ENCODE data around the gene CTXN3.

The CTXN3 gene

DNA sequence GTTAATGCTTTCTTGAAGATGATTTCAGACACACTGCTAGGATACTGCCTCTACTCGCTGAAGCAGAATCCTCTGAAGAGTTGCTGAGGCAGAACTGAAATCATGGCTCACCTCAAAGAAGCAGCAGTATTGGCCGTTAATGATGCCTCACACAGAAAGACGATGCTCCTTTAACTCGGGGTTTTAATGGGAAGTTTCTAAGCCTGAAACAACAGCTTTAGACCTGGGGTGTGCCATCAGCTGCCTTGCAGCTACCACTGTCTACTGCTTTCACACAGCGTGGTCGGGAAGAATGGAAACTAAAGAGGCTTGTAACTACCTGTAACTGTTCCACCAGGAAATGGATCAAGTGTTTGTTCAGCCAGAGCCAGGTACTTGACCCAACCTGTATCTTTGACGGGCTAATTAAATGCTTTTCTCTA, at the start of gene CTXN3:
TSS of gene CTXN3 (plus strand) at position 65 of the 422 bp plus-strand sequence. CDS start 8,440 bp downstream, outside the sequence.
- DNase-seq (ENCODE audit: extremely low spot score, insufficient read length, low read depth), result no peak
- no peak for FAIRE-seq

DNA sequence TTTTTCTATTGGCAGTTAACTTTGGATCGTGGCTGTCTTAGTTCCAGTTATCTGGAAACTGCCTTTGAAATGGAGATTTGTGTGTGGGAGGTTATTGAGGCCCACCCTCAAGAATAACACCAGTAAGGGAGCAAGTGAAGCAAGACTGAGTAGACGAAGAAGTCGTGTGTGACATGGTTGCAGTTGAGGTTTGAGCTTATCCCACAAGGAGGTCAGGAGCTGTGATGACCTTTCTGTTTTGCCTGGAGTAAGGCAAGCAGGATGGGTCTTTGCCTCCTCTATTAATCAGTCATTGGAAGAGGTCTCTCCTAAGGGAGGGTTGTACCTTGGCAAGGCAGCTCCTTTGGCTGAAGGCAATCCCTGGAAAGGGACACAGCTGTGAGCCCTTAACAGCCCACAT, 49.6 kb upstream of the CTXN3 start:
- no peak for DNase-seq (ENCODE audit: extremely low spot score, insufficient read length, low read depth)
- no peak for FAIRE-seq

DNA sequence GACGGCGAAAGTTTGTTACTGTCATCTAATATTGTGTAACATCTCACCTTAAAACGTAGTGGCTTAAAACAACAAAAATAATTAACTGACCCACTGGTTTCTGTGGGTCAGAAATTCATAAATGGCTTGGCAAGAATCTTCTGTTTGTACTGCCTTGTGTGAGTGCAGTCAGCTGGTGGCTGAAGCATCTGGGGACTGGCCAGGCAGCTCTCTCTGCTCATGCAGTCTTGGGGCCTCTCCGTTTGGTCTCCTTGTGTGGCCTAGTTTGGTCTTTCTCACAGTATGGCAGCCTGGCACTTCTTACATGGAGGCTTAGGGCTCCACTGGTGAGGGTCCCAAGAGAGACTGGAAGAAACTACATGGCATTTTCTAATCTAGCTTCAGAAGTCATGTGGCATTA, 49.0 kb upstream of the CTXN3 start:
- DNase-seq (ENCODE audit: extremely low spot score, insufficient read length, low read depth), result no peak
- no peak for FAIRE-seq

DNA sequence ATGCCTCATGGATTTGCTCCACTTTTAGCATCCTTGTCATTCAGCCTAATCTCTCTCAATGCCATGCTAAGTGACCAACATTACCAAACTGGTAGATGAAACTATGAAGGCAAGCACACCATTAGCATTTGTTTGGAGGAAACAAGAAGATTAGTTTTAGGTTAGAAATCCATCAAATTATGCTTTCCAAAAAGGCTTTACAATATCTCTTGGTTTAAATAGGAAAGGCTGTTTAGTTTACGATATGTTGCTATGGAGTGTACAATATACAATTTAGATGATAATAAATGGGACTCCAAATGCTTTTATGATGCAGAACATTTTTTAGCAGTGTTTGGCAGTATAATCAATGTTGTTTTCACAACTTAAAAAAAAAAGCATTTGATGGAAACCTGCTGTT, 47.8 kb upstream of the CTXN3 start:
- FAIRE-seq (no peak), DNase-seq (ENCODE audit: extremely low spot score, insufficient read length, low read depth) (no peak)

DNA sequence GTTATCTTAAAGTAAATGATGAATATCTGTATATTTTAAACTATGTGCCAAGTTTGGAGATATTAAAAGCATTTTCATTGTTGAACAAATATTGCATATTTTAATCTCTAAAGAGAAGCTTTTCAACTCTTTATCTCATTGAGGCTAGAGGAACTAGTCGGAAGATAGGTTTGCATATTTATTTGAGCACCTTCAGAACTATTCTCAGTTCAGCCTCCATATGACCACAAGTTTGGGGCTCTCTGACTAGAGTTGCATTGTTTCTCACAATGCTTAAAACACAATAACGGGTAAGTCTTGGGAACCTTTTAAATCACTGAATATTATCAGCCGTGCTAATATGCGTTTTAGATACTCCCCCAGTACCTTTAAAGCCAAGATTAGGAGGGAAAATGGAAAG, 47.3 kb upstream of the CTXN3 start:
- no peak for DNase-seq (ENCODE audit: extremely low spot score, insufficient read length, low read depth)
- FAIRE-seq, result no peak

DNA sequence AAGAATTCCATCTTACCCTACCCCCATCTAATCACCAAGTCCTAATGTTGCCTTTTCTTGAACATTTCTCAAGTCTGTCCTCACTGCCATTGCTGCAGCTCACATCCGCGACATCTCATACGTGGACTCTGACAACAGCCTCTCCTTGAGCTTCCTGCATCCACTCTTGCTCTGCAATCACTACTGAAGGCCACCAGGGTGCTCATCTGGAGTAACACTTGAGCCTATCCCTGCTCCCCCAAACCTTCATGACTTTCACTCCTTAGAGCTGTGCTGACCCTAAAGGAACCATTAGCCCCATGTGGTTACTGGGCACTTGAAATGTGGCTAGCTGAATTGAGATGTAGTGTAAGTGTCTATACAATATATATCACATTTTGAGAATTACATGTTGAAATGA, 46.4 kb upstream of the CTXN3 start:
- FAIRE-seq (no peak), DNase-seq (ENCODE audit: extremely low spot score, insufficient read length, low read depth) (no peak)

DNA sequence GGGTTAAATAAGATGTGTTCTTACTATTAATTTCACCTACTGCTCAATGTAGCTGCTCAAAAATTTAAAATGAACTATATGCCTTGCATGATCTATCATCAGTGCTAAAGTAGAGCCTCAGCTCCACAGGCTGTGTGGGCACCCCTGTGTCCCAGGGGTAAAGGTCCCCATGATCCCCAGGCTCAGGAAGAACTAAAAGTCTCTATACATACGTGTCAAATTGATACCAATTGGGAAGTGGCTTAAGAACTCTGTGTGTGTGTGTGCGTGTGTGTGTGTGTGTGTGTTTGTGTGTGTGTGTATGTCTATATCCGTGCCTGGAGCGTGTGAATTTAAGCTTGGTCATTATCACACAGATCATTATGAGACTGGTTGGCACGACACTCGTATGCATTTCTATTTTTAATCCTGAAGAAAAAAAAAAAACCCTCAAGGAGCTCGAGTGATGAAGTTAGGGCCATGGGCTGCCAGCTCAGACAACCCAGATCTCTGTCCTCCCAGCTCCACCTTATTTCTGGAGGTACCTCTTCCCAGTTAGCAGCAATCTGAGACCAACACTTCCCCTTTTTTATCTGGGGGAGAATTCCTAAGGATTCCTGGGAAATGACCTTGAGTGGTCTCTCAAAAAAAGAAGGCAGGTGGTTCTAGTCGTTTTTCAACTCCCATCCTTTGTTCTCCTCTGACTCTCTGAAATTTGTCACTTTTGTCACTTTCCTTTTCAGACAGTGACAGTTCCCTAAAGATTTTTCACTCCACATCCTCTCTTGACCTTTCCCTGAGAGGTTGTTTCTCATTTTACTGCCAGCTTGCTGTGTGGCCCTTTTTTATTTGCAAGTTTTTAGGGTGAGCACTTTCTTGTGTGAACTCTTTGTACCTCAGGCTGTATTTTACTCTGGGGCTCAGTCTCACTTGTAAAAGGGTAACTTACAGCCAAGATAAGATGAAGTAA, 45.7 kb upstream of the CTXN3 start:
- no peak for DNase-seq (ENCODE audit: extremely low spot score, insufficient read length, low read depth)

DNA sequence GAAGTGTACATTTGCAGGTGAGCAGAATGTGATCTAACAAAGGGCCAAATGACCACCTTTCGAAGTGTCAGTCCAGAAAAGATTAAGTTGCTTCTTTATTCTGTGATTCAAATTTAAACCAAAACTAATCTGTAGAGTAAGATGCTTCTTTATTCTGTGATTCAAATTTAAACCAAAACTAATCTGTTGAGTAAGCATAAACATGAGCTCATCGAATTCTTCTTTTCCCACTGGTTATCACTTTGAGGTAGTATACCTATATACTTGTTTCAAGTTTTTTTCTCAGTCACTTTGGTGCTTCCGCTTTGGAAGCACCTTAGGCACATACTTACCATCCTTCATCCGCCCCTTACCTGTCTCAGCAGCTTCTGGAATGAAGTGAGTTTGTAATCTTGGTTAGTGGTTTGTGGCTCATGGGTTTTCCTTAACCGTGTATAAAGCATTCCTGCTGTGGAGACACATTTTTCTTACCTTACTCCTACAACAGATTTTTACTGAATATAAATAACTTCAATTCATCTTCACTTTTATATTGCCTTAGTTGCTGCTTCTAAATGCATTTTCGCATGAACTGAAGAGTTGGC, 40.7 kb upstream of the CTXN3 start:
- FAIRE-seq (peak; percentile 44), DNase-seq (ENCODE audit: extremely low spot score, insufficient read length, low read depth) (no peak)

More for the DNA sequence above, 45.7 kb upstream of the CTXN3 start:
- FAIRE-seq, result peak; percentile 75

DNA sequence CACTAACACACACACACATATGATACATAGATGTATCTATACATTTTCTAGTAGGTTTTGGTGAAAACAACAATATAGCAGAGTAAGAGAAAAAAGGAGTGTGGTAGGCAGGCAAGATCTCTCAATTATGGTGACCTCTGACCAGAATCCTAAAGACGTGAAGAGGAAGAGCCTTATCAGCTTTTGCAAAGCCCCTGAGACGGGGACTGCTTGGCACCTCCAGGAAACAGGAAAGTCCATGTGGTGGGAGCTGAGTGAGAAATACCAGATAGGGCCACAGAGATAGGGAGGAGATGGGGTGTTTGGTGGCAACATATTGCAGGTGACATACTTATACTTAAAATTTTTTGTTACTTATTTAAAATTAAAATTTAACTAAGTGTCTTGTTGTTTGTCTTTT, 39.9 kb upstream of the CTXN3 start:
- DNase-seq (ENCODE audit: extremely low spot score, insufficient read length, low read depth) (no peak), FAIRE-seq (no peak)

DNA sequence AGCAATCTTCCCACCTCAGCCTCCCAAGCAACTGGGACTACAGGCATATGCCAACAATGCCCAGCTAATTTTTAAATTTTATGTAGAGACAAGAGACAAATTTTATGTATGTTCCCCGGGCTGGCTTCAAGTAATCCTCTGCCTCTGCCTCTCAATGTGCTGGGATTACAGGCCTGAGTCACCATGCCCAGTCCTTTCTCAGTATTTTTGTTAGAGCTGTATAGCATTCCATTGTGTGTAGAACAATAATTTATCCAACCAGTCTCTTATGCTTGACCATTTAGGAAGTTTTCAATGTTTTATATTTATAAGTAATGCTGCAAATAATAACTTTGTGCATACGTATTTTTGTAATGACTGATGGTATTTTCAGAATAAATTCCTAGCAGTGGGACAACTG, 38.9 kb upstream of the CTXN3 start:
- no peak for FAIRE-seq
- DNase-seq (ENCODE audit: extremely low spot score, insufficient read length, low read depth), result no peak

DNA sequence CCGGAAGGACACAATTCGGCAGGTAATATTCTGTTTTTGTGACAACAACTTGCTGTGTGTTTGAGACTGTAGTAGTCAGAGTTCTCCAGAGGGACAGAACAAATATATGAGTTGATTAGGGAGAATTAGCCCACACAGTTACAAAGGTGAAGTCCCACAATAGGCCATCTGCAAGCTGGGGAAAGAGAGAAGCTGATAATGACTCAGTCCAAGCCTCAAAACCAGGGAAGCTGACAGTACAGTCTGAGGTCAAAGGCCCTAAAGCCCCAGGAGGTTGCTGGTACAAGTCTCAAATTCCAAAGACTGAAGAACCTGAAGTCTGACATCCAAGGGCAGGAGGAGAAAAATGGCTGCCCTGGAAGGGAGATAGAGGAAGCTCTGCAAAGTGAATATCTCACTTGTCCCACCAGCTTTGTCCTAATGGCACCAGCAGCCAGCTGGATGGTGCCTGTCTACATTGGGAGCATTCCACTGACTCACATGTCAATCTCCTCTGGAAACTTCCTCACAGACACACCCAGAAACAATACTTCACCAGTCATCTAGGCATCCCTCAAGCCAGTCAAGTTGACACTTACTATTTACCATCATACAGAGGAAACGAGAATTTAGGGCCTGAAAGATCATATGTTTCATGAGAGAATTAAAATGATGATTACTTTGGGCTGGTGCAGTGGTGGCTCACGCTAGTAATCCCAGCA, 36.3 kb upstream of the CTXN3 start:
- no peak for FAIRE-seq
- DNase-seq (ENCODE audit: extremely low spot score, insufficient read length, low read depth), result no peak

DNA sequence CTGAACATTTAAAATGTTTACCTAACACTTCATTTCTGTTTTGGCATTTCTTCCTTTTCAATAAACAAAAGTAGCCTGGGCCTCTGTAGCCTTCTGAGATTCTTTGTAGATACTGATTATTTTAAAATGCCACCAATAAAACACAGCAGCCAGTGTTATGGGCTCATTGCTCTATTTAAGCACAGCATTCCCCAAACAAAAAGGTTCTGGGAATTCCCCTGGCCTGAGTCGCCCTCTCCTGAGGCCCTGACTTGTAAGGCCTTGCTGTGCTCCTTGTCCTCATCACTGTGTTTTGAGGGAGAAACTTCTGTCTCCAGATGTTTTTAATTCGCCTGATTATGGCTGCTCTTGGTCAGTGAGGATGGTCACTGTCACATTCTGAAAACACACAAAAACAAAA, 33.0 kb upstream of the CTXN3 start:
- DNase-seq (ENCODE audit: extremely low spot score, insufficient read length, low read depth) (no peak), FAIRE-seq (no peak)

DNA sequence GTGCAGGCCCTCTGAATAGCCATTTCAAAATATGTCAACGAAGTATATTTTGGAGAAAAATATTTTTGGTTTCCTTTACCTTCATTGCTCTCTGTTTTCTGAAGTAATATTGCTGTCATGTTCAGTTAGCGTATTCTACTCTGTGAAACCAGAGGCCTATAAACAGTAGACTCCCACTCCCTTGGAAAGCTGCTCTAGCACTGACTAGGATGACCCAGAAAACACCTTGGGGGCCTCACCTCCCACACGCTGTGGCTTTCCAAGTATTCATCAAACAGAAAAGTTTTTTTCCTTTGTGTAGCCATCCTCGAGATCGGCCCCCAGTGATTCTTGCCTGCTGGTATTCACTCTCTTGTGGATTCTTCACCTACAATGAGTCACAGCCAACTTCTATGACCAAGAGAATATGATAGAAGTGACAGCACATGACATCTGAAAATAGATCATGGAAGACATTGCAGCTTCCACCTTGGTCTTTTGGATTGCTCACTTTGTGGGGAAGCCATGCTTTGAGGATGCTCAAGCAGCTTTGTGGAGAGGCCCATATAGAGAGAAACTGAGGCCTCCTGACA, 28.9 kb upstream of the CTXN3 start:
- no peak for DNase-seq (ENCODE audit: extremely low spot score, insufficient read length, low read depth)
- no peak for FAIRE-seq

DNA sequence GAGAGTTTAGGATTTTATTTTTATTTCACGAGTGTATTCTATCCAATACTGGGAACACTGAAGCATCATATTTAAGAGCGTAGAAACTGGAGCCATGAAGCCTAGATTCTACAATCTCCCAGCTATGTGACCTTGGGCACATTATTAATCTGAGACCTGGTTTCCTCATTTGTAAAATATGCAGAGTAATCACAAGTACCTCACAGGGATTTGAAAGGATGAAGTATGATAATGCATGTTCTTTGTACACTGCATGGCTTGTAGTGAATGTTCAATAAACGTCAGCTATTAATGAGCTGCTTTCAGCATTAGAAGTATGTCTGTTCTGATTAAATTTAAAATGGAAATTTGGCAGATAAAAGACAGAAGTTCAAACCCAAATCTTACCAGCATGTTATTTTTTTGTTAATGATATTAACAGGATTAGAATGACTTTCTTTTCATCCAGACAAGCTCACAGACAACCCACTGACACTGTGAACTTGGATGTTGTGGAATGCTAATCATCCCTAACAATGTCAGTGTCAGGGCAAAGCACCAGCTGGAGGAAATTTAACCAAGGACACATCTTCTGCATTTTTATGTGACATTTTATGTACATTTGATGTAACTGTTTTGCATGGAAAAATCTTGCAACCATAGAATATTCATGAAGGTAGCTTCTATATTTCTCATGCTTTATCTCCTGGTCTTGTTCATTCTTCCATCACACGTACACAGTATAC, 27.1 kb upstream of the CTXN3 start:
- FAIRE-seq (peak; percentile 5), DNase-seq (ENCODE audit: extremely low spot score, insufficient read length, low read depth) (no peak)

DNA sequence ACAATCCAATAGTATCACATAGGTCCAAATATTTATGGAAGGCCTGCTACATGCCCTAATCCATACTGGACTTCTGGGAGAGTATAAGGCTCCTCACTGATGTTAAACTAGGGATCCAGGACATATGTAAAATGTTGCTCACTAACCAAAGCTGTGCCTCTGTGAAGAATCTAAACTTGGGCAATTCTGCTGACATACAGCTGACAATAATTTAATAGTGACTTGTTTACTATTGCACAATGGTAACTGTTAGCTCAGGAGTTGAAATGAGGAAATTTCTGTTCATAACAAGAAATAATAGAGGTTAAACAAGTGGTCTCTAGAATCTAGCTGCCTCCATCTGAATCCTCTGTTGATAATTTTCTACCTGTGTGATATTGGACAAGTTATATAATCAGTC, 14.9 kb upstream of the CTXN3 start:
- FAIRE-seq, result no peak
- DNase-seq (ENCODE audit: extremely low spot score, insufficient read length, low read depth), result no peak

DNA sequence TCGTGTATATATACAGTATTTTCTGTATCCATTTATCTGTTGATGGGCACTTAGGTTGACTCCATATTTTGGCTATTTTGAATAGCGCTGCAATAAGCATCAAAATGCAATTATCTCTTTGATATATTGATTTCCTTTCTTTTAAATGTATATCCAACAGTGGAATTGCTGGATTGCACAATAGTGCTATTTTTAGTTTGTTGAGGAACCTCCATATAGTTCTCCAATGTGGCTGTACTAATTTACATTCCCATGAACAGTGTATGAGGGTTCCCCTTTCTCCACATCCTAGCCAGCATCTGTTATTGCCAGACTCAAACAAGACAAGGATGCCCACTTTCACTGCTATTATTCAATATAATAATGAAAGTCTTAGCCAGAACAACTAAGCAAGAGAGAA, 9.1 kb upstream of the CTXN3 start:
- DNase-seq (ENCODE audit: extremely low spot score, insufficient read length, low read depth) (no peak), FAIRE-seq (no peak)

DNA sequence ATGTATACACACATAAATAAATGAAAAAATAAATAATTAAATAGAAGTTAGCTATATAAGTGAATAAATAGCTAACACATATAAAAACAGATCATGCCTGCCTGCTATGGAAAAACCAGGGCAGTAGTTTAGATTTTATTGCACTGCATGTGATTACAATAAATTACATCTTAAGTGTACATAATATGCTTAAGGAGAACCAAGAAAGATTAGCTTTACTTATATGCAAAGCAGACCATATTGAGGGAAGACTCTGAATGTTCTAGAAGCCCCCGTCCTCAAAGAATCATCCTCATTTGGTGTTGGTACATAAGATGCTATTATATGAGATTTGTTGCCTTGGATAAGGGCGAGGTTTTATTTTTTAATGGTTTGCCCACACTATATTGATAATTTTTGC, 5.9 kb upstream of the CTXN3 start:
- DNase-seq (ENCODE audit: extremely low spot score, insufficient read length, low read depth) (no peak), FAIRE-seq (no peak)

DNA sequence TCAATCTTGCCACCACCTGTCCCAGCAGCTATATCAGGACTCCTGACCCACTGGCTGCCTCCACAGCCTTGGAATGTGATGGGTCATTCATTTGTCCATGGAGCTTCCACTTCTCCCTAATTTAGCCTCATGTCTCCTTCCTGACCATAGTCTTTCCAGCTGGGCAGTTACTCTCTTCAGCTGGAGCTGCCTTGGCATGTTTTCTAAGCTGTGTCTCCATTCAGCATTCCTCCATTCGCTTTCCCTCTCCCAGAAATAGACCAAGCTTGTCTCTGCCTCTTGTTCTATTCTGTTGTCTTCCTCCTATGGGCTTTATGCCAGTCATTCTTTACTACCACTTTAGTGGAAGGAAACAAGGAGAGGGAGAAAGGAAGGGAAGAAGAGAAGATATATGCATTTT, 5.3 kb upstream of the CTXN3 start:
- FAIRE-seq, result no peak
- DNase-seq (ENCODE audit: extremely low spot score, insufficient read length, low read depth), result no peak

DNA sequence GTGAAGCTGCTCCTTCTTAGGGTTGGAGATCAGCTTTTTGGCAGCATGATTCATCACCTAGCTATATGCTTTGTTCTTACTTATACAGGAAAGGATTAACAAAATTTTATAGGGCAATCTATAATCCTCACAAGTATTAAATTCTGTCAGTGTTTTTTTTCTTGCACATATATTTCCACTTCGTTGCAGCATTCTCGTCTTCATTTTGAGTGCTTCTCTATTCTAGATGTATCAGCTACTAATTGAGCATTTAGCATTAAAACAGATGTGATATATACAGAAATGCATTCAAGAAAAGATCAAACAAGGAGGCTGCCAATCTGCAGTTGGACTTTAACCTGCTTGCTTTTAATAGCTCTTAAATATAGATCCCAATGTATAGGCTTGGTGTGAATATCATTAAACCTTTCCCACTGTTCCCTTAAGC, 3.6 kb upstream of the CTXN3 start:
- FAIRE-seq (no peak), DNase-seq (ENCODE audit: extremely low spot score, insufficient read length, low read depth) (no peak)

DNA sequence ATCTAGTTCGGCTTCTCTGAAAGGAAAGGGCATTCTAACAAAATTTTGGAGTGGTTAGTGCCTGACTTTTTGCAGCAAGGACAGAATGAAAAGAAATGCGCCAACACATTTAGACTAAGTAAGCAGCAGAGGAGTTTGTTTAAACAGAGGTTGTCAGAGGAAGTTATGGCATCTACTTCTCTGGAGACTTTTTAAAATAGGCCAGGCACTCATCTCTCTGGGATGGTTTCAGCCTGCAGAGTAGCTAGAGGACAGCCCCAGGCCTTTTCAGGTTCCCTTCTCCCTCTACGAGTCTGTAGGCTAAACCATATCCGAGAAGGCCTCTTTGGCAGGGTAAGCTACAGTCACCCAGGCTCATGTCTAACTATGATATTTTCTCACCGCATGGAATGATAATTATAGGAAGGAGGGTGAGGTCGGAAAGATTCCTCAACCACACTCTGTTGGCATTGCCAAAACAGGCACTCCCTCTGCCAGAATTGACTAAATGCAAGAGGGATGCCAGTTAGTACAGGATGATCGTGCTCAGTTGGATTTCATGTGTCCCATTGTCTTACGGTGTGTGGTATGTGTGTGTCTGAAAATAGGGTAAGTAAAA, 1.4 kb upstream of the CTXN3 start:
- FAIRE-seq, result no peak
- no peak for DNase-seq (ENCODE audit: extremely low spot score, insufficient read length, low read depth)

All from GM18507 (cell line).